HG03521 (cell line): Measurements from ENCODE around the gene F2R.
"Not testable (repeated sequence)": the region's sequence is repeated elsewhere in the genome, so short reads cannot be mapped to it uniquely, and the experiment has no call there.

Source experiments
- ATAC-seq: cut with Tn5 transposase; IDR thresholded peaks from one replicate; pipeline ENCODE4 v1.9.1; 2021; ENCODE audit warnings: mild to moderate bottlenecking, moderate library complexity; ENCODE audit not compliant: unreplicated experiment

Gene F2R

DNA sequence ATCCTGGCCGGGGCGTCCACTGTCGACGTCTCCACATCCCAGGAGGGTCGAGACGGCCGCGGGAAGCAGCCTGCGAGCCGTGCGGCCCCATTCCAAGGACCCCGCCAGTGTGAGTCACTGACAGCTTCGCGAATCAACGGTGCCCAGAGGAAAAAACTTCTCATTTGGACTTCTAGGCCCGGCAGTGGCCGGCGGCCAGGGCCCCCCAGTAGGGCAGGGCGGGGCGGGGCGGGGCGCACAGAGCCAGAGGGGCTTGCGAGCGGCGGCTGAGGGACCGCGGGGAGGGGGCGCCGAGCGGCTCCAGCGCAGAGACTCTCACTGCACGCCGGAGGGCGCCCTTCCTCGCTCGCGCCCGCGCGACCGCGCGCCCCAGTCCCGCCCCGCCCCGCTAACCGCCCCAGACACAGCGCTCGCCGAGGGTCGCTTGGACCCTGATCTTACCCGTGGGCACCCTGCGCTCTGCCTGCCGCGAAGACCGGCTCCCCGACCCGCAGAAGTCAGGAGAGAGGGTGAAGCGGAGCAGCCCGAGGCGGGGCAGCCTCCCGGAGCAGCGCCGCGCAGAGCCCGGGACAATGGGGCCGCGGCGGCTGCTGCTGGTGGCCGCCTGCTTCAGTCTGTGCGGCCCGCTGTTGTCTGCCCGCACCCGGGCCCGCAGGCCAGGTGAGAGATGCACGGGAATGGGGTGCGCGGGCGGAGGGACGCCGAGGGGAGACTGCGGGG, at the start of gene F2R:
TSS of gene F2R (plus strand) at position 391 of the 720 bp plus-strand sequence. CDS start at position 573, 182 bp downstream.
- ATAC-seq: peak; percentile 70

DNA sequence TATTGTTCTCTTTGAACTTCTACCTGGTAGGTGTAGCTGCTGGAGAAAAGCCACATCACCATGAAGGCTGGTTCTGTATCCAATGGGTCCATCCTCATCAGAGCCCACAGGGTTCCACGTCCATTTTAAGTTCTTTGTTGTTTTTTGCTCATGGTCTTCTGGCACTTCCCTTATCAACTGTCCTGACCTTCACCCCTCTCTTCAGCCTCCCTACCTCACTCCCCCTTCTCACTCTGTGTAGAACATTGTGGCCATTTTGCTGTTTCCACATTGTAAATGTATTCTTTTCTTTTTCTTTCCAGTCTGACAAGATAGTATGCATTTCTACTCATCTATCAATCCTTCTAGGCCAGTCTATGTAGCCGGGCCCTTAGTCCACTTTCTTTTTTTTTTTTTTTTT, 48.4 kb upstream of the F2R start:
- ATAC-seq: no peak

GRCh38 chr5:76669245-76669644, 46.7 kb upstream of the F2R start:
- ATAC-seq: no peak

DNA sequence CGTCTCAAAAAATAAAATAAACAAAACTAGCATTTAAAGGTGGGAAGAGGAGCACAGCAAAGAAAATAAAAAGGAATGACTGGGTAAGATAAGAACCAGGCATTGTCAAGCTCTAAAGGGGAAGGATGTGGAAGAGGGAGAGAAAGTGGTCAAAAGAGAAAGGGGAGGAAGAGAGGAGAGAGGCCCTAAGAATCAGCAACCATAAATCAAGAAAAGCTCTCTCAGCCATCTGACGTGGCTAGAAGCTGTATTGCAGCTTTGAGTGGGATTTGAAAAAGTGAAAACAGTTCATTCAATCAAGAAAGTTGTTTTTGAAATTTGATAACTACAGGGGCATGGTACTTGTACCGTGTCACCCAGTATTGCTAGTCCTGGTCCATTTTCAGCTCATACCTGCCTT, 45.4 kb upstream of the F2R start:
- no peak for ATAC-seq

DNA sequence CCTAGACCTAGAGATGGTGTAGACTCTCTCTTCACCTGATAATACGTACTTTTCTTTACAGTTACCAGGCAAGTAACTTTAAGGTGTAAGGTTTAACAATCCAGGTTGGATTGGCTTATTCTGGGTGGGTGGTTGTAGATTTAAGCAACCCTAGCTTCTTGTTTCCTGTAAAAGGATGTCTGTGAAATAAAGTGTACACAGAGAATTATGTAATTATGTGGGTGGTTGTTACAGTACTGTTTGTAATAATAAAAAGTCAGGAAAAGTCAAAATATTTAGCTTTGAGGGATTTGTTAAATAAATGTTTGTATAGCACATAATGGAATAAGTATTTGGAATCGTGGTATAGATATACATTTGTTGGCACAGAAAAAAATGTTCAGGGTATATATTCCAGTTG, 43.7 kb upstream of the F2R start:
- ATAC-seq: no peak

GRCh38 chr5:76673125-76673524, 42.8 kb upstream of the F2R start:
- ATAC-seq: no peak

DNA sequence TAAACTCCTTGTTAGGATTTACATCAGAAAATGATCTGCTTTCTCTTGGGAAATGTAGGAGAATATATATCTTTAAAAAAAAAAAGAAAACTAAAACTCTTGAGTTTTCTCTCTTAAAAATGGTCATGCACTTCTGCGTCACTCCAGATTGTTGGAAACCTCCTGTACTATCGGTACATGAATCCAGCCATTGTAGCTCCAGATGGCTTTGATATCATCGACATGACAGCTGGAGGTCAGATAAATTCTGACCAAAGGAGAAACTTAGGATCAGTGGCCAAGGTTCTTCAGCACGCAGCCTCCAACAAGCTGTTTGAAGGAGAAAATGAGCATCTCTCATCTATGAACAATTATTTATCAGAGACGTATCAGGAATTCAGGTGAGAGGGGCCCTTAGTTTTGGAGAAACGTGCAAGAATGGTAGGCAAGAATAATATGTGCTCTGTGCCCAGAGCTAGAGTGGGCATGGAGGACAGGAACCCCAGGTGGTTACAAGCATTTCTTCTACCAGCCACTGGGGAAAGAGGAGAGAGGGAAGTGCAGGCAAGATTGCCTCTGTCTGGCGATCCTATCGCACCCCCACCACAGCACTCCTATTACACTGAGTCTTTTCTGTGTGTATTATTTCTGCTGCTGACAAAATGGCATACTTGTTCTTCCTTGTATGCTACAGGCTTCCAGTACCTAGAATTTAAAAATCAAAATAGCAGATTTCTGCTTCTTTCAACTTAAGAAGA, 41.4 kb upstream of the F2R start:
- no peak for ATAC-seq

GRCh38 chr5:76675364-76675763, 40.6 kb upstream of the F2R start:
- ATAC-seq: no peak

DNA sequence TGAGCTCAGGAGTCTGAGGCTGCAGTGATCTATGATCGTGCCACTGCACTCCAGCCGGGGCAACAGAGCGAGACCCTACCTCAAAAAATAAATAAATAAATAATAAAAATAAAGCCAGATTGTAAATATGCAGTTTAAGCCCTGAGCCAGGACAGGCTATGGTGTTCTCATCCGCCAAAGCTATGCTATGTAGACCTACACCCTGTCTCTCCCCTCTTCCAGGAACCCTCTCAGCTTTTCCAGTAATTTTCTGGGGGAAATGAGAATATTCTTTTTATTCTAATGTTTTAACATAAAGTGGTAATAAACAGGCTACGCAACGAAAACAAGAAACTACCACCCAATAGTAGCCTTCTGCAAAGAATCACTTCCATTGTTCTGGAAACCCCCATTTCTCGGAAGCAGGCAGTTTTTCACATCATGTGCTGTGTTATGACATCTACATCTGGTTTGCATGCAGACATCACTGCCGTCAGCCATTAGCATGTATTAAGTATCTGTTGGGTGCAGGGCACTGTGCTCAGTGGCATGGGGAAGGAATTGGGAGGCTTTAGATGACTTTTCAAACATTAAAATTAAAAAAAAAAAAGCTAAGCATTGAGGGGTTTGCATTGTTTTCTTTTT, 38.0 kb upstream of the F2R start:
- ATAC-seq: no peak

- ATAC-seq: no peak
Measured at GRCh38 chr5:76679231-76679630, 36.7 kb upstream of the F2R start.

DNA sequence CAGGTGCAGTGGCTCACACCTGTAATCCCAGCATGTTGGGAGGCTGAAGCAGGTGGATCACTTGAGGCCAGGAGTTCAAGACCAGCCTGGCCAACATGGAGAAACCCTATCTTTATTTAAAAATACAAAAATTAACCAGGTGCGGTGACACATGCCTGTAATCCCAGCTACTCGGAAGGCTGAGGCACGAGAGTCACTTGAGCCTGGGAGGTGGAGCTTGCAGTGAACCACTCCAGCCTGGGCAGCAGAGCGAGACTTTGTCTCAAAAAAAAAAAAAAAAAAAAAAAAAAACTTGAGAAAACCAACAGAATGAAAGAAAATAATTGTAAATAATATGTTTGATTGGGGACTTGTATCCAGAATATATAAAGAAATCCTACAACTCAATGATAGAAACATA, 35.1 kb upstream of the F2R start:
- not testable (repeated sequence) for ATAC-seq

- ATAC-seq: no peak
Measured at GRCh38 chr5:76681287-76681686, 34.6 kb upstream of the F2R start.

DNA sequence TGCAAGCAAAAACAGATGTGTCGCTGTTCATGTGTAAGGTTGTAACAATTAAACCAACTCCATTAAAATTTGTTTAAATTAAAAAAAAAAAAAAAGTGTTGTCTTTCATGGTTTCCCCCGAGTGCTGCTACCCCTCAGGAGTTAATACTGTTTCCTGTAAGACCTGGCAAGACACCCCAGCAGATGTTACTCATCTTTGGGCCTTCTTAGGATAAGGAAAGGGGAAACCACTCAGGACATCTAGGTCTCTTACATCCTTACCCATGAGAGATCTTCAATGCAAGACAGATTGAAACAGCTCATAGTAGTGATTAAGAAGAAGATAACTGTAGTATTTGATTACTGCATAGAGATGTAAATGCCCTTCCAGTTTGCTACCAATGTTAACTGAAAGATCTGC, 33.5 kb upstream of the F2R start:
- no peak for ATAC-seq

GRCh38 chr5:76683816-76684731, 31.9 kb upstream of the F2R start:
- ATAC-seq: no peak

GRCh38 chr5:76684756-76685519, 31.0 kb upstream of the F2R start:
- no peak for ATAC-seq

GRCh38 chr5:76685704-76686103, 30.2 kb upstream of the F2R start:
- ATAC-seq: no peak

- no peak for ATAC-seq
Measured at GRCh38 chr5:76688212-76688611, 27.7 kb upstream of the F2R start.

GRCh38 chr5:76688836-76689235, 27.1 kb upstream of the F2R start:
- no peak for ATAC-seq

- no peak for ATAC-seq
Measured at GRCh38 chr5:76689321-76690036, 26.4 kb upstream of the F2R start.
